IMR-90 (cell line): ENCODE measurements around the gene PKNOX1. TPM values are rescaled to one million over a fixed set of nuclear protein-coding genes. Genes with fewer than 3 reads are reported as not detected.

ENCODE experiments used
- ATAC-seq: fragments of 200-7000 bp; cut with Tn5 transposase; 2 replicates; pipeline ENCODE4 v1.9.1; 2020; ENCODE audit warnings: low read depth, mild to moderate bottlenecking, moderate library complexity
- BruUV-seq: library from RNA; stranded (reverse); fragments of 400-500 nt; replicated peaks from 2 replicates; lab custom pipeline; 2021; lab: Mats Ljungman, UMichigan
- CTCF ChIA-PET: fragments of 300-600 bp; formaldehyde crosslinking; extraction: SDS; loops from one replicate; lab custom pipeline; 2021; ENCODE audit warnings: antibody characterized with exemption; lab: Yijun Ruan, JAX
- POLR2A ChIA-PET: fragments of 300-600 bp; sonication (Branson Sonifier 250); formaldehyde crosslinking; loops from one replicate; lab custom pipeline; 2022; ENCODE audit warnings: antibody characterized with exemption; ENCODE audit not compliant: unreplicated experiment; lab: Charles Lee
- DNase-seq: peaks from one replicate; pipeline ENCODE4 v3.0.0; 2013
- H2AFZ ChIP-seq: replicated peaks from 2 replicates; pipeline ENCODE3; 2013; ENCODE audit warnings: low read length, mild to moderate bottlenecking; ENCODE audit not compliant: poor library complexity
- H2AK5ac ChIP-seq: 2 replicates; pipeline ENCODE4 v1.6.1; 2013; ENCODE audit warnings: low read depth, low read length, inconsistent platforms
- H2AK9ac ChIP-seq: replicated peaks from 2 replicates; pipeline ENCODE3; 2013; ENCODE audit warnings: mild to moderate bottlenecking, low read depth, low read length, moderate library complexity; ENCODE audit not compliant: poor library complexity
- H2BK120ac ChIP-seq: 2 replicates; pipeline ENCODE4 v1.6.1; 2013; ENCODE audit warnings: low read depth, low read length, inconsistent platforms
- H2BK15ac ChIP-seq: 3 replicates; pipeline ENCODE4 v1.6.1; 2013; ENCODE audit warnings: low read depth, low read length, inconsistent platforms
- H2BK20ac ChIP-seq: 2 replicates; pipeline ENCODE4 v1.6.1; 2013; ENCODE audit warnings: low read depth, mild to moderate bottlenecking, inconsistent platforms, low read length, moderate library complexity
- H2BK5ac ChIP-seq: 2 replicates; pipeline ENCODE4 v1.6.1; 2013; ENCODE audit warnings: mild to moderate bottlenecking, low read depth, low read length, inconsistent platforms; ENCODE audit not compliant: poor library complexity, severe bottlenecking
- H3K14ac ChIP-seq: replicated peaks from 2 replicates; pipeline ENCODE4 v1.6.1; 2013; ENCODE audit warnings: low read depth, low read length, inconsistent platforms
- H3K18ac ChIP-seq: 2 replicates; pipeline ENCODE4 v1.6.1; 2013; ENCODE audit warnings: low read depth, low read length, control low read depth
- H3K23ac ChIP-seq: 2 replicates; pipeline ENCODE4 v1.6.1; 2013; ENCODE audit warnings: low read depth, low read length, inconsistent platforms
- H3K27ac ChIP-seq: 2 replicates; pipeline ENCODE4 v1.5.1; 2013; ENCODE audit warnings: mild to moderate bottlenecking, control low read depth, low read length; ENCODE audit not compliant: insufficient read depth
- H3K27me3 ChIP-seq: 2 replicates; pipeline ENCODE4 v1.6.1; 2013; ENCODE audit warnings: low read length; ENCODE audit not compliant: control insufficient read depth, insufficient read depth
- H3K36me3 ChIP-seq: 2 replicates; pipeline ENCODE4 v1.6.1; 2013; ENCODE audit warnings: low read length, mixed read lengths; ENCODE audit not compliant: control insufficient read depth, insufficient read depth
- H3K4ac ChIP-seq: 2 replicates; pipeline ENCODE4 v1.6.1; 2013; ENCODE audit warnings: low read depth, low read length, inconsistent platforms
- H3K4me1 ChIP-seq: 2 replicates; pipeline ENCODE4 v1.6.1; 2013; ENCODE audit warnings: low read length, mixed read lengths; ENCODE audit not compliant: control insufficient read depth, insufficient read depth
- H3K4me2 ChIP-seq: 2 replicates; pipeline ENCODE4 v1.6.1; 2013; ENCODE audit warnings: low read depth, mild to moderate bottlenecking, control low read depth, low read length, moderate library complexity
- H3K4me3 ChIP-seq: 2 replicates; pipeline ENCODE4 v1.5.1; 2013; ENCODE audit warnings: low read depth, mild to moderate bottlenecking, control low read depth, low read length, moderate library complexity; ENCODE audit not compliant: insufficient read depth
- H3K56ac ChIP-seq: 2 replicates; pipeline ENCODE4 v1.6.1; 2013; ENCODE audit warnings: low read length, inconsistent platforms; ENCODE audit not compliant: insufficient read depth; ENCODE audit errors: extremely low read depth
- H3K79me1 ChIP-seq, 2 experiments: 2 replicates each; pipeline ENCODE4 v1.6.1; 2013; ENCODE audit warnings: low read length in 2 of 2, inconsistent platforms in 1 of 2, low read depth in 1 of 2
- H3K9ac ChIP-seq: 2 replicates; pipeline ENCODE4 v1.6.1; 2013; ENCODE audit warnings: low read depth, low read length, control low read depth
- H3K9me1 ChIP-seq: 2 replicates; pipeline ENCODE4 v1.6.1; 2013; ENCODE audit warnings: low read length, inconsistent platforms; ENCODE audit not compliant: insufficient read depth
- H3K9me3 ChIP-seq: 2 replicates; pipeline ENCODE4 v1.6.1; 2013; ENCODE audit warnings: low read length; ENCODE audit not compliant: control insufficient read depth, insufficient read depth
- H4K20me1 ChIP-seq: 2 replicates; pipeline ENCODE4 v1.6.1; 2013; ENCODE audit warnings: low read length, inconsistent platforms; ENCODE audit not compliant: insufficient read depth
- H4K5ac ChIP-seq: 2 replicates; pipeline ENCODE4 v1.6.1; 2013; ENCODE audit warnings: mild to moderate bottlenecking, low read depth, low read length, control low read depth
- H4K8ac ChIP-seq, 2 experiments: 2 replicates each; pipeline ENCODE4 v1.6.1; 2013; ENCODE audit warnings: low read depth in 2 of 2, low read length in 2 of 2, control low read depth in 1 of 2, inconsistent platforms in 1 of 2
- H4K91ac ChIP-seq: 2 replicates; pipeline ENCODE4 v1.6.1; 2013; ENCODE audit warnings: low read depth, low read length, inconsistent platforms; ENCODE audit not compliant: insufficient read depth
- CEBPB ChIP-seq: IDR thresholded peaks from 2 replicates; pipeline ENCODE4 v1.6.1; 2012; ENCODE audit warnings: low read depth, low read length, improper control_type of control experiment
- CHD1 ChIP-seq: IDR thresholded peaks from 2 replicates; pipeline ENCODE4 v1.6.1; 2012; ENCODE audit warnings: low read depth, low read length, improper control_type of control experiment
- MAFK ChIP-seq: IDR thresholded peaks from 2 replicates; pipeline ENCODE4 v1.6.1; 2012; ENCODE audit warnings: low read depth, low read length, improper control_type of control experiment
- MAZ ChIP-seq: IDR thresholded peaks from 2 replicates; pipeline ENCODE4 v1.6.1; 2012; ENCODE audit warnings: low read depth, mild to moderate bottlenecking, low read length, improper control_type of control experiment, moderate library complexity, borderline replicate concordance
- NFE2L2 ChIP-seq: fragments of 150-350 bp; IDR thresholded peaks from 2 replicates; pipeline ENCODE4 v1.6.1; 2016; ENCODE audit warnings: low read depth, mild to moderate bottlenecking, low read length
- POLR2A ChIP-seq: IDR thresholded peaks from 2 replicates; pipeline ENCODE4 v1.6.1; 2012; ENCODE audit warnings: mild to moderate bottlenecking, low read depth, low read length
- RAD21 ChIP-seq: IDR thresholded peaks from 2 replicates; pipeline ENCODE4 v1.6.1; 2012; ENCODE audit warnings: low read length, improper control_type of control experiment
- RCOR1 ChIP-seq: IDR thresholded peaks from 2 replicates; pipeline ENCODE4 v1.6.1; 2012; ENCODE audit warnings: mild to moderate bottlenecking, low read length, improper control_type of control experiment; ENCODE audit not compliant: insufficient replicate concordance
- SMC3 ChIP-seq: fragments of 150-350 bp; IDR thresholded peaks from 2 replicates; pipeline ENCODE4 v1.6.1; 2016; ENCODE audit warnings: low read depth, mild to moderate bottlenecking, antibody characterized with exemption, low read length, moderate library complexity
- WGBS, 2 experiments: methylation state at CpG; one replicate each; pipeline versions ENCODE4 v1.1.5 to v1.1.7; 2013; ENCODE audit warnings: missing lambda C conversion rate in 2 of 2; ENCODE audit not compliant: insufficient read length in 1 of 2; ENCODE audit errors: extremely low coverage in 2 of 2; 5-methylcytosine and 5-hydroxymethylcytosine counted together
- dilution Hi-C: fragments of 300-500 bp; cut with HindIII; formaldehyde crosslinking; loops from one replicate; pipeline ENCODE4 v1.14.3; 2018; ENCODE audit warnings: low sequenced_read_pairs; ENCODE audit not compliant: unreplicated experiment
- in situ Hi-C: fragments of 300-500 bp; cut with MboI; formaldehyde crosslinking; loops from 3 replicates; pipeline ENCODE4 v1.14.3; 2019; ENCODE audit warnings: low sequenced_read_pairs, inconsistent platforms, mixed read lengths
- intact Hi-C: fragments of 100-400 bp; cut with micrococcal nuclease; formaldehyde crosslinking; loops from 2 replicates; pipeline ENCODE4 v1.10.0; 2022
- polyA plus RNA-seq, 3 experiments: library from polyadenylated mRNA; depleted of rRNA; stranded (reverse); fragments of >200 nt; gene quantifications; 2 replicates each; pipeline ENCODE4 v1.2.3, GENCODE V29; 2012; ENCODE audit warnings: low replicate concordance in 1 of 3
- total RNA-seq: library from RNA; depleted of rRNA; stranded (reverse); fragments of >200 nt; gene quantifications from 2 replicates; pipeline ENCODE4 v1.2.3, GENCODE V29; 2012
- TF ChIP-seq, protein P1 (sequence below): fragments of 150-350 bp; IDR thresholded peaks from 2 replicates; pipeline ENCODE4 v1.6.1; 2017; ENCODE audit warnings: mild to moderate bottlenecking, antibody characterized with exemption, low read length, low read depth
- TF ChIP-seq, protein P2 (sequence below): fragments of 150-350 bp; IDR thresholded peaks from 2 replicates; pipeline ENCODE4 v1.6.1; 2016; ENCODE audit warnings: low read depth, mild to moderate bottlenecking, low read length, moderate library complexity, borderline replicate concordance

Gene PKNOX1
- total and polyA plus RNA-seq, 2 of the 4 experiments (the other 2 are of a cell fraction) = 35.0 to 61.0 TPM

DNA sequence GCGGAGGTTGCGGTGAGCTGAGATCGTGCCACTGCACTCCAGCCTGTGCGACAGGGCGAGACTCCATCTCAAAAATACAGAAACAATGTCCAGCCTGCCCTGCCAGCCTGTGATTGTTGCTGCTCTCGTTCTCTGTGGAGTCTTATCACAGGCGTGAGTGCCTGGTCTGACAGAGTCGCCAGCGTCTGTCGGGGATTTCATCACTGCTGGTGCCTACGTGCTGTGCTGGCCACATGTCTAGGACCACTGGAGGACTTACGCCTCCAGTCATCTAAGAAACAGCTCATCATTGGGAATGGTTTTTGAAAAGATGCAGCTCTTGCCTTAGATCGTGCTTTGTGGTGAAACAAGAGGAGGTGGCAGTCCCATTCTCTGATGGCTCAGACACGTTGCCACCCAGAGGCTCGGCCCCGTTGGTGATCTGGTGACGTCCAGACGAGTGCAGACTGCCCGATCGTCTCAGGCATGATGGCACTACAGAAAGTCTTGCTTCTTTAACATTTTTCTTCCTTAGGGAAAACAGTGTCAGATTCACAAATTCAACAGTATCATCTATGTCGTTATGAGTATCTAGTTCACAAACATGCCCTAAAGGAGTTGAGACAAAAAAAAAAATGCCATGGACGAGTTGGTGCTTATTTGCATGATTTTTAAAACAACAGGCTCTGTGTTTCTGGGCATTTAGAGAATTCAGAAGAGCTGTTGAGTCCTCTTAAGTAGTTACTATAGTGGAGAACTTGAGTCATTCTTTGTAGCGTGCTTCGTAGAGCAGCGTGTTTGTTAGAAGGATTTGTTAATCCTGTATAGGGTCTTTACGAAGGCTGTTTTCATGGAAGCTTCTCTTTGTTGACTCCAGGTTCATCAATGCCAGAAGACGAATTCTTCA is 53.7 kb downstream of the PKNOX1 start:
- Histone ChIP-seq H2AFZ (no peak overlapping the region), H3K14ac (no peak overlapping the region), H3K9me1 (peaks cover 26% of the 10 kb centered on the region), H4K20me1 (no peaks in the 10 kb centered on the region), H4K5ac (no peak overlapping the region), H3K4me2 (no peak overlapping the region), H3K23ac (no peak overlapping the region), H3K4ac (peak overlapping the region; percentile 16; the same call in 1 of the 2 replicates), H3K9me3 (no peaks in the 10 kb centered on the region), H3K4me1 (peaks cover 10% of the 10 kb centered on the region), H3K27me3 (no peaks in the 10 kb centered on the region), H2BK120ac (peak overlapping the region; percentile 27; the same call in 1 of the 2 replicates), H3K4me3 (no peak overlapping the region), H3K36me3 (peaks cover 42% of the 10 kb centered on the region), H2BK5ac (no peak overlapping the region), H3K9ac (no peak overlapping the region), H4K8ac (no peak overlapping the region), H3K18ac (no peak overlapping the region), H2BK15ac (no peak overlapping the region), H3K79me1 (peaks cover 7 to 38% of the 10 kb centered on the region in 2 experiments), H2BK20ac (no peak overlapping the region), H4K91ac (no peak overlapping the region), H2AK5ac (peak overlapping the region; percentile 75), H3K27ac (no peak overlapping the region), H3K56ac (no peak overlapping the region), H2AK9ac (no peak overlapping the region)
- no TSS peak for BruUV-seq
- in situ Hi-C loops = no loop called here
- no peak for ATAC-seq
- TF ChIP-seq CEBPB = no peak
- TF ChIP-seq SMC3 = no peak
- TF ChIP-seq CHD1 = no peak
- no peak for TF ChIP-seq RAD21
- TF ChIP-seq MAFK = no peak
- no peak for TF ChIP-seq POLR2A
- TF ChIP-seq, protein P1, sequence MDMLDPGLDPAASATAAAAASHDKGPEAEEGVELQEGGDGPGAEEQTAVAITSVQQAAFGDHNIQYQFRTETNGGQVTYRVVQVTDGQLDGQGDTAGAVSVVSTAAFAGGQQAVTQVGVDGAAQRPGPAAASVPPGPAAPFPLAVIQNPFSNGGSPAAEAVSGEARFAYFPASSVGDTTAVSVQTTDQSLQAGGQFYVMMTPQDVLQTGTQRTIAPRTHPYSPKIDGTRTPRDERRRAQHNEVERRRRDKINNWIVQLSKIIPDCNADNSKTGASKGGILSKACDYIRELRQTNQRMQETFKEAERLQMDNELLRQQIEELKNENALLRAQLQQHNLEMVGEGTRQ = no peak
- no peak for TF ChIP-seq MAZ
- no peak for TF ChIP-seq RCOR1
- TF ChIP-seq NFE2L2 = no peak
- TF ChIP-seq, protein P2, sequence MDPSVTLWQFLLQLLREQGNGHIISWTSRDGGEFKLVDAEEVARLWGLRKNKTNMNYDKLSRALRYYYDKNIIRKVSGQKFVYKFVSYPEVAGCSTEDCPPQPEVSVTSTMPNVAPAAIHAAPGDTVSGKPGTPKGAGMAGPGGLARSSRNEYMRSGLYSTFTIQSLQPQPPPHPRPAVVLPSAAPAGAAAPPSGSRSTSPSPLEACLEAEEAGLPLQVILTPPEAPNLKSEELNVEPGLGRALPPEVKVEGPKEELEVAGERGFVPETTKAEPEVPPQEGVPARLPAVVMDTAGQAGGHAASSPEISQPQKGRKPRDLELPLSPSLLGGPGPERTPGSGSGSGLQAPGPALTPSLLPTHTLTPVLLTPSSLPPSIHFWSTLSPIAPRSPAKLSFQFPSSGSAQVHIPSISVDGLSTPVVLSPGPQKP = no peak
- WGBS, 2 experiments = 96% methylated on average over 9 of the region's 27 CpGs; no CpG with 5 or more reads in 1 of the 2 experiments
- no peak for DNase-seq
- intact Hi-C loops = no loop called here
- dilution Hi-C loops = no loop called here
- POLR2A ChIA-PET = no interaction called here
- CTCF ChIA-PET = interaction anchor here (0.6 kb wide), 1 partner anchor 47 kb away, joined by 3 read pairs; no protein-coding TSS in a partner anchor
